OCI-LY3 (cell line): Measurements from ENCODE around the gene SHROOM2.

Experiments used
- EZH2phosphoT487 ChIP-seq: fragments of 200-600 bp; shearing (Covaris generic); IDR thresholded peaks from 2 replicates; pipeline ENCODE4 v1.6.1; 2018; ENCODE audit warnings: antibody characterized with exemption, mixed run types, low read depth
- TF ChIP-seq, protein P1 (sequence below): fragments of 200-600, 300-600 bp; sonication (generic); IDR thresholded peaks from 2 replicates; pipeline ENCODE4 v1.5.1; 2014; ENCODE audit warnings: antibody characterized with exemption, low read length, low read depth

DNA sequence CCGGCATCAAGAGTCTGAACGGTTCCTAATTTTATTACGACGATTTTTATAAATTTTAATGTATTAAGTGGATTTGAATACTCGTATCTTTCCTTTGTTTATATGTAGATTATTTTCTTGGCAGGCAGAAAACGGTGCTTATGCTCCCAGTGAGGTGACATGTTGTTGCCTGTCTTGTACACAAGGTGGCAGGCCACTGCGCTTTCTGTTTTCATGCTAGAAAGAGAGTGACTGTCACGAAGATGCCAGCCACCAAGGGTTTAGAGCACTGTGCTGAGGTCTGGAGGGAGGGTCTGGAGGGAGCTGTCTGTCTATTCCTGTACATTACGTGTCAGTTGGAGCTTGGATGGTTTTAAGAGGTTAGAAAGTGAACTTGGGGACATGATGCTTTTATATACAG, 87.7 kb downstream of the SHROOM2 start:
- TF ChIP-seq, protein P1, sequence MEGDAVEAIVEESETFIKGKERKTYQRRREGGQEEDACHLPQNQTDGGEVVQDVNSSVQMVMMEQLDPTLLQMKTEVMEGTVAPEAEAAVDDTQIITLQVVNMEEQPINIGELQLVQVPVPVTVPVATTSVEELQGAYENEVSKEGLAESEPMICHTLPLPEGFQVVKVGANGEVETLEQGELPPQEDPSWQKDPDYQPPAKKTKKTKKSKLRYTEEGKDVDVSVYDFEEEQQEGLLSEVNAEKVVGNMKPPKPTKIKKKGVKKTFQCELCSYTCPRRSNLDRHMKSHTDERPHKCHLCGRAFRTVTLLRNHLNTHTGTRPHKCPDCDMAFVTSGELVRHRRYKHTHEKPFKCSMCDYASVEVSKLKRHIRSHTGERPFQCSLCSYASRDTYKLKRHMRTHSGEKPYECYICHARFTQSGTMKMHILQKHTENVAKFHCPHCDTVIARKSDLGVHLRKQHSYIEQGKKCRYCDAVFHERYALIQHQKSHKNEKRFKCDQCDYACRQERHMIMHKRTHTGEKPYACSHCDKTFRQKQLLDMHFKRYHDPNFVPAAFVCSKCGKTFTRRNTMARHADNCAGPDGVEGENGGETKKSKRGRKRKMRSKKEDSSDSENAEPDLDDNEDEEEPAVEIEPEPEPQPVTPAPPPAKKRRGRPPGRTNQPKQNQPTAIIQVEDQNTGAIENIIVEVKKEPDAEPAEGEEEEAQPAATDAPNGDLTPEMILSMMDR = peak; percentile 64
- no peak for TF ChIP-seq EZH2phosphoT487
